GM19467 (cell line): ENCODE measurements around the gene CACNA1F.

ENCODE experiments used
- ATAC-seq: cut with Tn5 transposase; IDR thresholded peaks from one replicate; pipeline ENCODE4 v1.9.1; 2021; ENCODE audit warnings: mild to moderate bottlenecking, moderate library complexity; ENCODE audit not compliant: unreplicated experiment

The CACNA1F gene

DNA sequence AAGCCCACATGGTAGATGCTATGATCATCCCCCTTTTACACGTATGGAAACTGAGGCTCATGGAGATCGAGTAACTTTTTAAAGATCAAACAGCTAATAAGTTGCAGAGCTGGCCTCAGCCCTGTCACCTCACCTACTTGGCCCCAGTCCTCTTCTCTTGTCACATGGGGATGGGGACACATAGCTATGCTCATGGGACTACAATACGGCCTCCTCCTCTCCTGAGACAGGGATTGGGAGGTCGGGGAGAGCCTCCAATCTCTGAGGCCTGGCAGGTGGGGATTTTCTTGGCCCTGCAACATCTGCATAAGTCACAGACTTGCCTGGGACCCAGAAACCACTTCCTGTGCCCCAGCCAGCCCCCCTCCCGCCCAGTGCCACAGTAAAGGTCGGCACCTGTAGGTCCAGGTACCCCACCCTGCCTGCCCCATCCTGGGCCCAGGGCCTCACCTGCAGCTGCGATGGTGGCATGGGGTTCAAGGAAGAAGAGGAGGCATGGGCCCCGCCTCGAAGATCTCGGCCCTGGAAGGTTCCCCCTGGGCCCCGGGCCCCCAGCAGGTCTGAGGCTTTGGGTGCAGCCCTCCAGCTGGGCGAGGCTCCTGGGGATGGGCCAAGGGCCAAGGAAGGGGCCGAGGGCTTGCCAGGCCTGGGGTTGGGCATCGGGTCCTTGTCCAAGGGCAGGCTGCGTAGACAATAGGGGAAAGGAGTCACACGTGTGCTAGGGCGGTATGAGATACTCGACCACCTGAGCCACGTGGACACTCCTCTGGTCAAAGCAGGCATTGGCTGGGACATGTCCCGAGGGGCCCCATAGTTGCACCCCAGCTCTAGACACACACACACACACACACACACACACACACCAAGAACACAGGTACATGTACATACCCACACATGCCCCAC, 25.0 kb upstream of the CACNA1F start:
- no peak for ATAC-seq

- ATAC-seq, result no peak
Observed at GRCh38 chrX:49257074-49257790, 24.1 kb upstream of the CACNA1F start.

GRCh38 chrX:49256268-49256995, 23.3 kb upstream of the CACNA1F start:
- no peak for ATAC-seq

DNA sequence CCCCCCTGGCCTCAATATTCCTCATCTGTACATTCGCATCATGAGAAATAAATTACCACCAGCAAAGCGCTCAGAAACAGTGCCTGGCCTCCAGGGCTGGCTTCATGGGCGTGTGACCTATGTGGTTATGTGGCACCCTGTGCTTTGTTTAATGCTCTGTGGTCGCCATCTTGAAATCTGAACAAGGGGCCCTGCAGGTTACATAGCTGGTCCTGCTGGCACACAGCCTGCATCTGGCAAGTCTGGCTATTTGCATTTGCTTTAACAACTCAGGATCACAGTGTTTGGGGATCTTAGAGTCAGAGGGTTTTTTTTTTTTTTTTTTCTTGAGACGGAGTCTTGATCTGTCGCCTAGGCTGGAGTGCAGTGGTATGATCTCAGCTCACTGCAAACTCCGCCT, 21.5 kb upstream of the CACNA1F start:
- no peak for ATAC-seq

- ATAC-seq, result no peak
Observed at GRCh38 chrX:49251325-49251724, 18.2 kb upstream of the CACNA1F start.

GRCh38 chrX:49250578-49250977, 17.4 kb upstream of the CACNA1F start:
- no peak for ATAC-seq

DNA sequence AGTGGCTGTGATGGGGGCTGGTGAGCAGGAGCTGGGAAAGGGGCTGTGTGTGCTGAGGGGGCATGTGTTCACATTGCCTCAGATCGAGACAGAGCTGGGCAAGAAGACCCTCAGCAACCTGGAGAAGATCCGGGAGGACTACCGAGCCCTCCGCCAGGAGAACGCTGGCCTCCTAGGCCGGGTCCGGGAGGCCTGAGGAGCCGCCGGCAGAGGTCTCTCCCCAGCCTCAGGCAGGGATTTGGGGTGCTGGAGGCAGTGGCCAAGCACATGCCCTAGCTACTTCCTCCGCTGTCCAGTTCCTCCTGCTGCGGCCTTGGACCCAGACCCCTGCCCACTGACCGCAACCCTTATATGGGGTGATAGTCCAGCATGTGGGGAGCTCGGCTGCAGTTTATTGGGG, 16.9 kb upstream of the CACNA1F start:
- no peak for ATAC-seq

GRCh38 chrX:49249616-49250015, 16.5 kb upstream of the CACNA1F start:
- no peak for ATAC-seq

- no peak for ATAC-seq
Observed at GRCh38 chrX:49249071-49249470, 15.9 kb upstream of the CACNA1F start.

DNA sequence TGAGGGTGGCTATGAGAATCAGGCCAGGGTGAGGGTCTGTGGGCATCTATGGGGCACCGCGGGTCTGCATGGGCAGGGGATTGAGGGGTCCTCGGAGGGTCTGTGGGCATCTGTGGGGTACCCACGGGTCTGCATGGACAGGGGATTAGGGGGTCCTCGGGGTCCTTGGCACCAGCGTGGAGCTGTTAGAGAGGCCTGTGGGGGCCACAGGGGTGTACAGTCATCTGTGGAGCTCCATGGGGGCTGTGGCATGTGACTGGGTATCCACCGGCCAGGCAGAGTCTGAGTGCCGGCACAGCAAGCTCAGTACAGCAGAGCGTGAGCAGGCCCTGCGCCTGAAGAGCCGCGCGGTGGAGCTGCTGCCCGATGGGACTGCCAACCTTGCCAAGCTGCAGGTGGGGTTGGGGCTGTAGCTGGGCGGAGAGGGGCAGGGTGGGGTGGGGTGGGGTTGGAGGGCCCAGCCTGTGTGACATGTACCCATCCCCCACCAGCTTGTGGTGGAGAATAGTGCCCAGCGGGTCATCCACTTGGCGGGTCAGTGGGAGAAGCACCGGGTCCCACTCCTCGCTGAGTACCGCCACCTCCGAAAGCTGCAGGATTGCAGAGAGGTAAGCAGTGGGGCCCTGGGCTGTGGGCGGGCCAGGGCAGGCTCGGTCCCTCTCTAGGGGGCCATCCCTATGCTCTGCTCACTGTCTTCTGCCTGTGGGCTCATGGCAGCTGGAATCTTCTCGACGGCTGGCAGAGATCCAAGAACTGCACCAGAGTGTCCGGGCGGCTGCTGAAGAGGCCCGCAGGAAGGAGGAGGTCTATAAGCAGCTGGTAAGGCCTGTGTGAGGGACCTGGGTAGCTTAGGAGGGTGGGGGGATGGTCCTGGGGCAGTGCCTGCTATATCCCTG, 15.0 kb upstream of the CACNA1F start:
- no peak for ATAC-seq

DNA sequence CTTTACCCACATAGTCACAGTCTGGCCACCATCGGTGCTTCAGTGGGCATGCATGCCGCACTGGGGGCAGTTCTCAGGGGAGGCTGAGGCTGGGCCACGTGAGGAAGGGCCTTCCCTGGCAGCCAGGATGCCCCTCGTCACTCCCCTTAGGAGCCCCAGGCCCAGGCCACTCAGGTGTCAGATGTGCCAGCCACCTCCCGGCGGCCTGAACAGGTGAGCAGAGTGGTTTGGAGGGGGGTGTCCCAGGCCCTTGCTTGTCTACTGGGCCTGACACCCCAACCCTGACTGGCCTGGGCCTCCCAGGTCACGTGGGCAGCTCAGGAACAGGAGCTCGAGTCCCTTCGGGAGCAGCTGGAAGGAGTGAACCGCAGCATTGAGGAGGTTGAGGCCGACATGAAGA, 14.2 kb upstream of the CACNA1F start:
- ATAC-seq, result no peak

DNA sequence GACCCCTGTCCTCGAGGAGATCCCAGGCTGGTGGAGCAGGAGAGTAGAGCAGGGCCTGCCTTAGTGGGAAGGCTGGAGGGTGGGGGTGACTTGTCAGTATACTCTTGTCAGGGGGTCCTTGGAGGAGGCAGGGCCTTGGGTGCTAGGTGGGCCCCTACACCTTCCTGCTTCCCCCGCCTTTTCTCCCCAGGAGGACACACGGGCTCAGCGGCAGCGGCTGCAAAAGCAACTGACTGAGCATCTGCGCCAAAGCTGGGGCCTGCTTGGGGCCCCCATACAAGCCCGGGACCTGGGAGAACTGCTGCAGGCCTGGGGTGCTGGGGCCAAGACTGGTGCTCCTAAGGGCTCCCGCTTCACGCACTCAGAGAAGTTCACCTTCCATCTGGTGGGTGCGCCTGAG, 13.4 kb upstream of the CACNA1F start:
- no peak for ATAC-seq

GRCh38 chrX:49244207-49244606, 11.1 kb upstream of the CACNA1F start:
- ATAC-seq, result no peak

GRCh38 chrX:49243166-49243565, 10.0 kb upstream of the CACNA1F start:
- no peak for ATAC-seq

DNA sequence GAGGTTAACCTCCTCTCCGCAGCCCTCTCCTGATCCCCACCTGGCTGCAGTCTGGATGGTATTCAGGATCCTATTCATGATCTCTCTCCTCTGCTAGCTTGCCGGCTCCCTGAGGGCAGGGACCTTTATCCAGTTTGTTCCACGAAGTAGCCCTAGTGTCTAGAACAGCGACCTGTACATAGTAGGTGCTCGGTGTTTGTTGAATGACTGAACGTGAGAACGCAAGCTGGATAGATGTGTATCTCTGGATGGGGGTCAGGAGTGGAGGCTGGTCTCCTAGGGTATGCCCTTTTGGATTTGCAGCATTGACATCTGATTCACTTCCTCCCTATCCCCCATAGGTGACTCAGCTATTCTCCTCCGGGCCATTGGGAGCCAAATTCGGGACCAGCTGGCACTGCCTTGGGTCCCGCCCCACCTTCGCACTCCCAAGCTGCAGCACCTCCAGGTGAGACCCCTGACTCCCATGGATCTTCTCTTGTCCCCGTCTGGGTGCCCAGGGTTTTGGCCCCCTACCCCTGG, 9.5 kb upstream of the CACNA1F start:
- ATAC-seq, result no peak

DNA sequence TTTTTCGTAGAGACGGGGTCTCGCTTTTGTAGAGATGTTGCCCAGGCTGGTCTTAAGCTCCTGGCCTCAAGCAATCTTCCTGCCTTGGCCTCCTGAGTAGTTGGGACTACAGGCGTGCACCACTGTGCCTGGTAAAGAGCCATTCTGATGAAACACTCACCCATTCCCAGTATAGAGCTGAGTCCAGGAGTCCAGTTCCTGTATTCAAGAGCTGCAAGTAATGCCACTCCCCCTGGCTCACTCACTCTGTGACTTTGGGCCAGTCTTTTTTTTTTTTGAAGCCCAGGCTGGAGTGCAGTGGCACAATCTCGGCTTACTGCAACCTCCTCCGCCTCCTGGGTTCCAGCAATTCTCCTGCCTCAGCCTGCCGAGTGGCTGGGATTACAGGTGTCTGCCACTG, 5.6 kb upstream of the CACNA1F start:
- ATAC-seq, result no peak

DNA sequence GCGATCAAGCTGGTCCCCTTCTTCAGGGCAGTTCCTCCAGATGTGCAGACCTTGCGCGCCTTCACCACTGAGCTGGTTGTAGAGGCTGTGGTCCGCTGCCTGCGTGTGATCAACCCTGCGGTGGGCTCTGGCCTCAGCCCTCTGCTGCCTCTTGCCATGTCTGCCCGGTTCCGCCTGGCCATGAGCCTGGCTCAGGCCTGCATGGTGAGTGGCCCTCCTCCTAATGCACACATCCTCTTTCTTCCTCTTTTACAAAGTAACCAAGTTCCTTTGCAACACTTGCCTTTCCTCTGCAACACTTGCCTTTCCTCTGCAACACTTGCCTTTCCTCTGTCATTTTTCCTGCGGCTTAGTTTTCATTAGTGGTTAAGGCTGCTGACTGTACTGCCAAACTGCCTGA, 3.9 kb upstream of the CACNA1F start:
- no peak for ATAC-seq

DNA sequence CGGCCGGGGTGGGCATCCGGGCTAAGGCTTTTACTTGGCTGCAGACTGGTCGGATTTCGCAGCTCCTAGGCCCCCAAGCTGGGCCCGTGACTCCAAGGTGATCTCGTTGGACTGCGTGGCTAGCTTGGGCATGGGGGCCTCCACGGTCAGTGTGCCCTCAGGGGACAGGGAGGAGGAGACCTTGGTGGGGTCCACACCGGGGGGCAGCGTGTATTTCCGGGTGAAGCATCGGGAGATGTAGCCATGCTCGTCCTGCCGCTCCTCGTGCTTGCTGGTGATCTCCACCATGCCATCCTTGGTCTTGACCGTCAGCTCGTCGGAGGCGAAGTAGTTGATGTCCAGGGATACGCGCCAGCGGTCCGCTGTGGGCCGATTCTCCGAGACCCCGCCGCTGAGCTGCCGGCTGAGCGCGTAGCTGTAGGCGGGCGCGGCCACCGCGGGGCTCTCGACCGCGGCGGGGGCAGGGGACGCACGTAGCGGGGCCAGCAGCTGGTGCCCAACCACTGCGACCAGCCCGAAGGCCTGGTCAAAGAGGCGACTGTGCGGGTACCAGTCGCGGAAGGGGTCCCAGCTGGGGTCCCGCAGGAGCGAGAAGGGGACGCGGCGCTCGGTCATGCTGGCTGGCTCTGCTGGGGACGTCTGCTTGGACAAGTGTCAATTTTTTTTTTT, 881 bp upstream of the CACNA1F start:
- no peak for ATAC-seq

DNA sequence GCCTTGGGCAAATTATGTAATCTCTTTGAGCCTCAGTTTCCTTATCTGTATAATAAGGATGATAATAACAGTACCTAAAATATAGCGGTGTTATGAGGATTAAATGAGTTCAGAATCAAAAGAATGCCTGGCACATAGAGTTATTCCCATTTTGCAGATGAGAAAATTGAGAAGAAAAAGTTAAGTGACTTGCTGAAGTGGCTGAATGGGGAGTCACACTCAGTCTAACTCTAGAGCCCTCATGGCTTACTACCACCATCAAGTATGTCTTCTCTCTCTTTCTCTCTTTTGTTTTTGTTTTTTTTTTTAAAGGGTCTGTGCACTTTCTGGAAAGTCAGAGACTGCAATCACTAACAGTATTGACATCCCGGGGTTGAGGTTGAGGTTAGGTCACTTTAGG, 615 bp downstream of the CACNA1F start:
- no peak for ATAC-seq
